GM10248 (cell line): Measurements from ENCODE around the gene NTPCR.
"Not testable (repeated sequence)": the region's sequence is repeated elsewhere in the genome, so short reads cannot be mapped to it uniquely, and the experiment has no call there.

Experiments used
- CTCF ChIA-PET: fragments of 300-600 bp; sonication (Branson Sonifier 250); formaldehyde crosslinking; extraction: SDS; loops from one replicate; lab custom pipeline; 2021; ENCODE audit warnings: antibody characterized with exemption; lab: Yijun Ruan, JAX
- POLR2A ChIA-PET: fragments of 350-650 bp; sonication (Branson Sonifier 250); formaldehyde crosslinking; extraction: SDS; loops from one replicate; lab custom pipeline; 2020; ENCODE audit warnings: antibody characterized with exemption; lab: Yijun Ruan, JAX
- DNase-seq: peaks from one replicate; pipeline ENCODE4 v3.0.0; 2012; ENCODE audit errors: extremely low spot score
- CTCF ChIP-seq: IDR thresholded peaks from 2 replicates; pipeline ENCODE4 v1.5.1; 2012; ENCODE audit warnings: mild to moderate bottlenecking, low read depth; ENCODE audit errors: extremely low read depth, missing control alignments, control extremely low read depth

NTPCR gene

DNA sequence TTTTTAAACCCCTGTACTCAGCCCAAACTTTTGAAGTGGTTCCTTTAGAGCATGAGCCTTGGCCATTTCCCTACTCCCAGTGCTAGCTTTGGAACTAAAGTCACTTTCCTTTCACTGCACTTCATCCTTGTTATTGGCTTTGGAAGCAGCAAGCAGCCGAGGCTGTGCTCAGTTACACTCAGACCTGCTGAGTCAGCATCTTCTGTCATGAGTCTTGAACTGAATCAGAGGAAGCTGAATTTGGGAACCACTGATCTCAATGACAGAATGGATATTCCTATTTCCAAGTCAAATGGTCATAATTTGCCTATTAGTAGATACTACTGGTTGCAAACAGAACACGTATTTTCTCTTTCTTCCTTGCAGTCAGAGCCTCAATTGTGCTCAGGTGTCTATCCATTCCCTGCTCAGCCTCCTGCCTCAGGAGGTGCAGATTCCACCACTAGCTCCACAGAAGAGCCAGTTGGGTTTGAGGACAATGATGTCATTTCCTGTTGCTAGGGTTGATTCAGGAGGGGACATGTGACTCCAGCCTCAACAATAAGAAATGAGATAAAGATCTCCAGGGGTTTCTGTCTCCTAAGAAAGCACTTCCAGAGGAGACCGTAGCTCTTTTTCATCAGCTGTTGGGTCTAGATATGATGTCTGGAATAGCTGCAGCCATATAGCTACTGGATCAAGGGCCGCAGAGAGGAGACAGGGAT is 44.9 kb upstream of the NTPCR start:
- no peak for TF ChIP-seq CTCF
- no peak for DNase-seq
- POLR2A ChIA-PET, result no interaction called here
- CTCF ChIA-PET, result interaction anchor here (1.2 kb wide), 2 partner anchors 10 to 15 kb away, joined by 3 to 5 read pairs; no protein-coding TSS in a partner anchor

GRCh38 chr1:232906441-232906840 is 44.0 kb upstream of the NTPCR start:
- TF ChIP-seq CTCF, result no peak
- no peak for DNase-seq
- POLR2A ChIA-PET, result no interaction called here
- CTCF ChIA-PET, result interaction anchor here (1.2 kb wide), 2 partner anchors 9 to 14 kb away, joined by 3 to 5 read pairs; no protein-coding TSS in a partner anchor

DNA sequence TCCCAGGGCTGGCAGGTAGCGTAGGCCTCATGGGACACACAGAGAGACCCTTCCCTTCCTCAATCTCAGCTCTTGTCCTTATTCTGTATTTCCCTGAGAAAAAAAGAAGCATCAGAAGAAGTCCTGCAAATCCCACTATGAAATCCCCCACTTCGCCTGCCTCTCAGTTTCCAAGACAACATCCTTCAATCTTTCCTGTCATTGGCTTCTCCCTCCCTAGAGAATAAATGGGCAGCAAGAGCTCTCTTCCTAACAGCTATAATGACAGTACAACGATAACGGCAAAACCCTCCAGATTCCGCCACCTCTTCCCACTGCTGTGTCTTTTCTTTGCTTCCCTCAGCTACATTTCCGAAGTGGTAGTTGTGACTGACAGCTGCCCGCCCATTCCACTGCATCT is 41.6 kb upstream of the NTPCR start:
- no peak for DNase-seq
- TF ChIP-seq CTCF, result no peak
- ChIA-PET CTCF (interaction anchor here (0.7 to 1.5 kb wide), 2 partner anchors 9 to 12 kb away, joined by 3 read pairs; no protein-coding TSS in a partner anchor), POLR2A (no interaction called here)

DNA sequence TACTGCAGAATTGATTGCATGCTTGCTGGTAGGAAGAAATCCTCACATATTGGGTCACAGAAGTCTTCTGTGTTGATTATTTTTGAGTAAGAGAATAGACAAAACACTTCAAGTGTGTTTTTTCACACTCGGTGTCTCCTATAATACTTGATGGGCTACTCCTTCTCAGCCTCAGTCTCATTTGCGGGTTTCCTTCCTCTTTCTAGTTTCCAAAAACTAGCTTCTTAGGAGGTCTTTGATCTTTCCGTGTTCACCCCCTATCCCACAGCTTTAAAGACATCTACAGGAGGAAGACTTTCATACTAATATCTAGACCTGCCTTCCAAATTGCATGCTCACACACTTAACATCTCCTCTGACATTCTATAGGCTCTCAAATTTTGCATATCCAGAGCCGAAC is 40.7 kb upstream of the NTPCR start:
- POLR2A ChIA-PET, result no interaction called here
- CTCF ChIA-PET, result interaction anchor here (1.5 kb wide), 1 partner anchor 10 kb away, joined by 3 read pairs; no protein-coding TSS in a partner anchor
- no peak for DNase-seq
- TF ChIP-seq CTCF, result no peak

DNA sequence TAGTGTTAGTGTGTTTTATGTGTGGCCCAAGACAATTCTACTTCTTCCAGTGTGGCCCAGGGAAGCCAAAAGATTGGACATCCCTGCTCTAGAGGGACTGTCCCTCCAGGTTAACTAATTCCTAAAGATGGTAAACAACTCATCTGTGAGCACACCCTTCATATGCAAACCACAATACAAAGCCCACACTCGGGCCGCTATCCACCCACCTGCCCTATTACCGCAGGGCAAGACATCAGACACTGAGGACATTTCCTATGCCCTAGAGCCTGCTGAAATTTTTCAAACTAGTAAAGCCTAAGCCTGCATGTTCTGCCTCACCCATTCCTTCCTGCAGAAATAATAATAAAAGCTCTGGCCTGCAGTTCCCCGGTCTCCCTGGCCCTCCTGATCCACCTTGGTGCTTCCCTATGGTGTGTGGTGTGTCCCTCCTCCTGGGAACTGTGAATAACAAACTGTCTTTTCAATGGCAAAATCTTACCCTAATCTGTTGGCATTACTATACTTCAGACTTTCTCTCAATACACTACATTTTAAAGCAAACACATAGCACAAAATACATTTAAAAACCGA is 39.3 kb upstream of the NTPCR start:
- no peak for DNase-seq
- POLR2A ChIA-PET, result no interaction called here
- CTCF ChIA-PET, result interaction anchor here (1.1 to 1.4 kb wide), 2 partner anchors 10 to 13 kb away, joined by 3 to 4 read pairs; no protein-coding TSS in a partner anchor
- no peak for TF ChIP-seq CTCF

DNA sequence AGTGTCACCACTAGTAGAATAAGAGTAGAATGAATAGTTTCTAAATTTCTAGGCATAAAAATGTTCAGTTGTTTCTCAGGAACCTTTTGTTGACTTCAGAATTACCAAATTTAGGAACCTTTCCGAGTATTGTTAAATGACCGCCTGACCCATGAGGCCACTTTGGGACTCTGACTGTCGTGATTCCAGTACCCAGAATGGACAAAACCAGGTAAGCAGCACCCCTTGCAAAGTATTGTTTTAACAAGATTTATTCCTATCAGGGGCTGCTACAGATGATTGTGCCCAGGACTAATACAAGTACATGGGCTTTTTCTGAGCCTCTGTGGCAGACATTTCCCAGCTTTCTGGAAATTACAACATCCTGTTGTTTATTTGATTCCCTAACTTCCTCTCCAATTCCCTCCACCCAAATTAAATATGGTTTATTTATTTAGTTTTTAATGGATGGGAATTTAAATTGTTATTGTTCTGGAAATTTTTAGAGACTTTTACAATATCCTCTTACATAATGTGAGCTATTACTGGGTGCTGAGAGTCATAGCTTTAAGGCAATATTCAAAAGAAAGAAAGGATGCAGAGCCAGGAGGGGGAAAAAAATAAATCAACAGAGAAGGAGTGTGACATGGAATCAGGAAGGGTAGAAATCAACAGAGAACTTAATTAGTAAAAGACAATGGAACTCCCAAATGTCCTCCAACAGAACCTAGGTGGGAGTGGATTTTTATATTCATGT is 37.4 kb upstream of the NTPCR start:
- POLR2A ChIA-PET, result no interaction called here
- CTCF ChIA-PET, result no interaction called here
- no peak for TF ChIP-seq CTCF
- no peak for DNase-seq

DNA sequence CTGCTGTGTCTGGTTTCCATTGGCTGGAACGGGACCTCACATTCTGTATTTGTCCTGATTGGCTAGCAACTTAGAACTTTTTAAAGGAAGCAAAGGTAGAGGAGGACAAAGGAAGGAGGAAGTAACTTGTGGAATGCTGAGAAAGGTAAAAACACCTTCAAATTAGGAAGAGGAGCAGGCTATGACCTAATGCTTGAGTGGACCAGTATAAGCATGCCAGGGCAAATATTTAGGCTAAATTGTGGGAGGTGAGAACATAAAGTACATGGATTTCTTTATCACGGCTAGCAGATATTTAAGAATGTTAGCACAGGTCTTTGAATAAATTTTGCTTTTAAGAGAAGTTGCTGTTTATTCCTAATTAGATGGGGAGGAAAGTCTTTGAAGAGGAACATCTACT is 36.1 kb upstream of the NTPCR start:
- CTCF ChIA-PET, POLR2A ChIA-PET, DNase-seq: not testable (repeated sequence)
